Measurements from ENCODE around the gene PIEZO2. TPM values are rescaled to one million over a fixed set of nuclear protein-coding genes. Genes with fewer than 3 reads are reported as not detected.

PIEZO2 gene
- total RNA-seq, 1 experiment from 2014 or later, result 3.0 TPM

DNA sequence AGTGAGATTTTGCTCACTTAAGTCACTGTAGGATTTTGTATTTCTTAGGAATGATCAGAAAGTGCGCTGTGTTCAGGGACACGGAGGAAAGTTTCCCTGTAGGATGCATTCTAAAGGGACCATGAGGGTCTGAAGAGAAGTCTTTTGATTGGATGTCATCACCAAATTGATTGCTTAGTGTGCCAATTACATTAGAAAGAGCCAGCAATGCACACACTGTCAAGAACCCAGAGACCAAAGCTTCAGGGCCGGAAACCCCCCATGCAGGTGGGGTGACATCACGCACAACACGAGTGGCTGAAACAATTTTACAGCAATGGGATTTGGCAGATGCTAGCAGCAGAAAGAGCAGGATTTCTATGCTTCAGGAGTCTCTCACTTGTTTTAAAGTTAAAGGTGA is 381.1 kb downstream of the PIEZO2 start:
- Histone ChIP-seq H3K27me3 (ENCODE audit: control insufficient read depth, insufficient read depth, low read length) (no peaks in the 10 kb centered on the region), H3K4me3 (ENCODE audit: insufficient read depth, low read depth, low read length) (no peak overlapping the region), H3K36me3 (replicated peaks; ENCODE audit: control insufficient read depth, insufficient read depth, low read length) (no peaks in the 10 kb centered on the region)
- no peak for DNase-seq

- no peak for DNase-seq
- Histone ChIP-seq H3K36me3 (replicated peaks; ENCODE audit: control insufficient read depth, insufficient read depth, low read length) (no peaks in the 10 kb centered on the region), H3K27me3 (ENCODE audit: control insufficient read depth, insufficient read depth, low read length) (no peaks in the 10 kb centered on the region), H3K4me3 (ENCODE audit: insufficient read depth, low read depth, low read length) (no peak overlapping the region)
These were observed 381.7 kb downstream of the PIEZO2 start for GRCh38 chr18:10767658-10768057.

DNA sequence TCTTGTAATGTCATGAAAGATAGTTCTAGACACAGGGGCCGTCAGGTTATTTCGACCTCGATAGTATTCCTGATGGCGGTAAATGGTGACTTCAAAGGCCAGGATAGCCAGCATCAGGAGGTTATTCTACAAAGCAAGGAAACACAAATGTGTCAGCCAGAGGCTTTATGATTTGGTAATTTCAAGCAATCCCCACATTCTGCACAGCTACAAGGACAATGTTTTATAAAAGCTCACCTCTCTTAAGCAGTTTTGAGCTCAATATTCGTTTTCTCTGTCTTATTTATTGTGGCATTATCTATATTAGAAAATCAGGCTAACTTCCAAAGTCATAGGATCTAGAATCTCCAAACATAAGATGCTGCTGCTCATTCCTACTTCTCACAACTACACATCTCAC is 388.4 kb downstream of the PIEZO2 start:
- DNase-seq, result no peak
- Histone ChIP-seq H3K4me3 (ENCODE audit: insufficient read depth, low read depth, low read length) (no peak overlapping the region), H3K27me3 (ENCODE audit: control insufficient read depth, insufficient read depth, low read length) (no peaks in the 10 kb centered on the region), H3K36me3 (replicated peaks; ENCODE audit: control insufficient read depth, insufficient read depth, low read length) (no peaks in the 10 kb centered on the region)

GRCh38 chr18:10759241-10759640 is 390.1 kb downstream of the PIEZO2 start:
- H3K4me3 ChIP-seq (ENCODE audit: insufficient read depth, low read depth, low read length), result no peak overlapping the region
- H3K27me3 ChIP-seq (ENCODE audit: control insufficient read depth, insufficient read depth, low read length), result no peaks in the 10 kb centered on the region
- DNase-seq, result no peak
- no peaks in the 10 kb centered on the region for H3K36me3 ChIP-seq (replicated peaks; ENCODE audit: control insufficient read depth, insufficient read depth, low read length)

DNA sequence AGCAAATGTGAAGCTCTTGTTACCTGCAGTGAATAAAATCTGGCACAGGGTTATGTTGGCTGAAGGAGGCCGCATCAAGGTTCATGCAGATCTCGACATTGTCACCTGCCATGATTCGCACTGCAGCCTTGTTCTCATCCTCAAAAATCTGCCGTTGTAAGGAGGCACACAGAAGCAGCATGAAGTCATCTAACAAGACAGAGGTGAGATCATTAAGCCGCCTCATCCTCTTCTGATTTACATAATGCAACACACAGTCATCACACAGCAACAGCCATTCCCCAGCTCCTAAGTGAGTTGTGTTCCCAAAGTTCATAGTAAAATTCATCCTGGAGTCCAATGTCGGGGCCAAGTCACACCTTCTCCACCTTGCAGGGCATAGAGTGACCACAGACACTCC is 391.4 kb downstream of the PIEZO2 start:
- Histone ChIP-seq H3K4me3 (ENCODE audit: insufficient read depth, low read depth, low read length) (no peak overlapping the region), H3K36me3 (replicated peaks; ENCODE audit: control insufficient read depth, insufficient read depth, low read length) (no peaks in the 10 kb centered on the region), H3K27me3 (ENCODE audit: control insufficient read depth, insufficient read depth, low read length) (no peaks in the 10 kb centered on the region)
- DNase-seq, result no peak

- Histone ChIP-seq H3K4me3 (ENCODE audit: insufficient read depth, low read depth, low read length) (no peak overlapping the region), H3K27me3 (ENCODE audit: control insufficient read depth, insufficient read depth, low read length) (no peaks in the 10 kb centered on the region), H3K36me3 (replicated peaks; ENCODE audit: control insufficient read depth, insufficient read depth, low read length) (no peaks in the 10 kb centered on the region)
- DNase-seq, result no peak
These were observed 392.0 kb downstream of the PIEZO2 start for GRCh38 chr18:10757349-10757748.

GRCh38 chr18:10755855-10756254 is 393.5 kb downstream of the PIEZO2 start:
- no peaks in the 10 kb centered on the region for H3K27me3 ChIP-seq (ENCODE audit: control insufficient read depth, insufficient read depth, low read length)
- no peak for DNase-seq
- H3K4me3 ChIP-seq (ENCODE audit: insufficient read depth, low read depth, low read length), result no peak overlapping the region
- no peaks in the 10 kb centered on the region for H3K36me3 ChIP-seq (replicated peaks; ENCODE audit: control insufficient read depth, insufficient read depth, low read length)

GRCh38 chr18:10754128-10754527 is 395.2 kb downstream of the PIEZO2 start:
- no peak for DNase-seq
- no peaks in the 10 kb centered on the region for H3K36me3 ChIP-seq (replicated peaks; ENCODE audit: control insufficient read depth, insufficient read depth, low read length)
- no peak overlapping the region for H3K4me3 ChIP-seq (ENCODE audit: insufficient read depth, low read depth, low read length)
- H3K27me3 ChIP-seq (ENCODE audit: control insufficient read depth, insufficient read depth, low read length), result no peaks in the 10 kb centered on the region

DNA sequence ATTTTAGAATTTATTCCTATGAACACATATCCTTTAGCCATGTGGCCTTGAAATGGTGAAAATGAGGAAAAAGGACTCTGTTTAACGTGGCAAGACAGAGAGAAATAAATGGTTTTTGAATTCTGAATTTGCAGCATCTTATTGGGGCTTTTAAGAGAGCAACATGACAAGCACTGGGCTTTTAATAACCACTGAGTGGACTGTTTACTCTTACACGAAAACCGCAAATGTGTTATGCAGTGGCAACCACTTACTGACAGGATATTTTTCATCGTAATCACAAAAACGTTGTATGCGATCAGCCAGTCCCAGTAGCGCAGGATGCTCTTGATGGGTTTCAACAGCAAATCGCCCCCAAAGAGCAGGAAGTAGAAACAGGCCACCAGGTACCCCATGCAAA is 397.0 kb downstream of the PIEZO2 start:
- no peaks in the 10 kb centered on the region for H3K27me3 ChIP-seq (ENCODE audit: control insufficient read depth, insufficient read depth, low read length)
- no peak overlapping the region for H3K4me3 ChIP-seq (ENCODE audit: insufficient read depth, low read depth, low read length)
- no peaks in the 10 kb centered on the region for H3K36me3 ChIP-seq (replicated peaks; ENCODE audit: control insufficient read depth, insufficient read depth, low read length)
- no peak for DNase-seq

- Histone ChIP-seq H3K27me3 (ENCODE audit: control insufficient read depth, insufficient read depth, low read length) (no peaks in the 10 kb centered on the region), H3K4me3 (ENCODE audit: insufficient read depth, low read depth, low read length) (no peak overlapping the region), H3K36me3 (replicated peaks; ENCODE audit: control insufficient read depth, insufficient read depth, low read length) (no peaks in the 10 kb centered on the region)
- DNase-seq, result no peak
These were observed 397.7 kb downstream of the PIEZO2 start for GRCh38 chr18:10751653-10752052.

- no peaks in the 10 kb centered on the region for H3K27me3 ChIP-seq (ENCODE audit: control insufficient read depth, insufficient read depth, low read length)
- no peak overlapping the region for H3K4me3 ChIP-seq (ENCODE audit: insufficient read depth, low read depth, low read length)
- H3K36me3 ChIP-seq (replicated peaks; ENCODE audit: control insufficient read depth, insufficient read depth, low read length), result no peaks in the 10 kb centered on the region
- DNase-seq, result no peak
These were observed 399.0 kb downstream of the PIEZO2 start for GRCh38 chr18:10750191-10751035.

DNA sequence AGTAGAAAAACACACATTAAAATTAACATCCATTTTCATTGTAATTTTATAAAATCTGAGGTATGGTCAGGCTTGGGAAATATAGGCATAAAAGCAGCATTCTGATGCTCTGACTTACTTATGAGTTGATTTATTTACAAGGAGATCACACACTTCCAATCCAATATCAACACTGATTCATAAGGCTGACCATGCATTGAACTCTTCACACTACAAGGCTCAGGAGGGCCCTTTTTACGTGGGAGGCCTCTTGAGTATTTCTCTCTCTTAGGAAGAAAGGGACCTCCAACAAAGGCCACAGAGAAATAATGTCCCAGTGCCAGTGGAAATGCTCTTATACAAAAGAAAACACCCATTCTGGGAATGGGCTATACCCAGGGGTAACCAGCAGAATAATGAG is 400.7 kb downstream of the PIEZO2 start:
- DNase-seq, result no peak
- Histone ChIP-seq H3K27me3 (ENCODE audit: control insufficient read depth, insufficient read depth, low read length) (no peaks in the 10 kb centered on the region), H3K4me3 (ENCODE audit: insufficient read depth, low read depth, low read length) (no peak overlapping the region), H3K36me3 (replicated peaks; ENCODE audit: control insufficient read depth, insufficient read depth, low read length) (no peaks in the 10 kb centered on the region)

DNA sequence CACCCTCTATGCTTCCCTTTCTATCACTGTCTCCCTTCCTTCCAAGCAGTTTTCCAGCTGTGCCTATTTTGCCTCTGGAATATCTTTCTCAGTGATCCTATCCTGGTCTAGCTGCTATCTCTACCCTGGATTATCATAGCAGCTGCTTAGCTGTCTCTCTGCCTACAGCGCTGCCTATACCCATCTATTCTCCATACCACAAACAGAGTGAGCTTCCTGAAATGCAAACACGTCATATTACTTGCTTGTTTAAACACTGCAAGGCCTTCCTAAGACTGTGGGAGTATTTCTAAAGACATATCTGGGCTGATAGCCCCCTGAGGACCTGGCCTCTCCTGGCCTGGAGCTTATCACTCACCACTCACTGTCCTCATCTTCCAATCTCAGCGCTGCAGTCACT is 403.4 kb downstream of the PIEZO2 start:
- Histone ChIP-seq H3K36me3 (replicated peaks; ENCODE audit: control insufficient read depth, insufficient read depth, low read length) (no peaks in the 10 kb centered on the region), H3K27me3 (ENCODE audit: control insufficient read depth, insufficient read depth, low read length) (no peaks in the 10 kb centered on the region), H3K4me3 (ENCODE audit: insufficient read depth, low read depth, low read length) (no peak overlapping the region)
- no peak for DNase-seq

DNA sequence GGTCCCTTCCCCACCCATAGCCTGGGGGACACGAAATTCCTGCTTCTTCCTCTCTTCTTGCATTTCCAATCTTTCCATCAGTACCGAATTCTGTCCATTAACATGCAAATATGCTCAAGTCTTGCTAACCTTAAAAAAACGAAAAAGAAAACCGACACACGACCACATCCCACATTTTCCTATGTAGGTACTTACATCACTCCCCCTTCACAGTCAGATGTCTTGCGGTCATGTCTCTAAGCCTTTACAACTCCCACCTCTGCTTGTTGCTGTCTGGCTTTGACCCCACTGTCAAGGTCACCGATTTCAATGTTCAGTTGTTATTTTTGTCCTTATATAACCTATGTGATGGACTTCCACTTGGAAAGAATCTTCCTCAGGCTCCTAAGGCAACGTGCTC is 404.1 kb downstream of the PIEZO2 start:
- Histone ChIP-seq H3K4me3 (ENCODE audit: insufficient read depth, low read depth, low read length) (no peak overlapping the region), H3K36me3 (replicated peaks; ENCODE audit: control insufficient read depth, insufficient read depth, low read length) (no peaks in the 10 kb centered on the region), H3K27me3 (ENCODE audit: control insufficient read depth, insufficient read depth, low read length) (no peaks in the 10 kb centered on the region)
- DNase-seq, result no peak

- DNase-seq, result no peak
- H3K27me3 ChIP-seq (ENCODE audit: control insufficient read depth, insufficient read depth, low read length), result no peaks in the 10 kb centered on the region
- no peak overlapping the region for H3K4me3 ChIP-seq (ENCODE audit: insufficient read depth, low read depth, low read length)
- no peaks in the 10 kb centered on the region for H3K36me3 ChIP-seq (replicated peaks; ENCODE audit: control insufficient read depth, insufficient read depth, low read length)
These were observed 405.6 kb downstream of the PIEZO2 start for GRCh38 chr18:10743766-10744165.

GRCh38 chr18:10739152-10739551 is 410.2 kb downstream of the PIEZO2 start:
- H3K4me3 ChIP-seq (ENCODE audit: insufficient read depth, low read depth, low read length), result no peak overlapping the region
- no peaks in the 10 kb centered on the region for H3K27me3 ChIP-seq (ENCODE audit: control insufficient read depth, insufficient read depth, low read length)
- DNase-seq, result no peak
- no peaks in the 10 kb centered on the region for H3K36me3 ChIP-seq (replicated peaks; ENCODE audit: control insufficient read depth, insufficient read depth, low read length)

Measured in H7 (cell line).